ENCODE data around the gene LGR6.

DNA sequence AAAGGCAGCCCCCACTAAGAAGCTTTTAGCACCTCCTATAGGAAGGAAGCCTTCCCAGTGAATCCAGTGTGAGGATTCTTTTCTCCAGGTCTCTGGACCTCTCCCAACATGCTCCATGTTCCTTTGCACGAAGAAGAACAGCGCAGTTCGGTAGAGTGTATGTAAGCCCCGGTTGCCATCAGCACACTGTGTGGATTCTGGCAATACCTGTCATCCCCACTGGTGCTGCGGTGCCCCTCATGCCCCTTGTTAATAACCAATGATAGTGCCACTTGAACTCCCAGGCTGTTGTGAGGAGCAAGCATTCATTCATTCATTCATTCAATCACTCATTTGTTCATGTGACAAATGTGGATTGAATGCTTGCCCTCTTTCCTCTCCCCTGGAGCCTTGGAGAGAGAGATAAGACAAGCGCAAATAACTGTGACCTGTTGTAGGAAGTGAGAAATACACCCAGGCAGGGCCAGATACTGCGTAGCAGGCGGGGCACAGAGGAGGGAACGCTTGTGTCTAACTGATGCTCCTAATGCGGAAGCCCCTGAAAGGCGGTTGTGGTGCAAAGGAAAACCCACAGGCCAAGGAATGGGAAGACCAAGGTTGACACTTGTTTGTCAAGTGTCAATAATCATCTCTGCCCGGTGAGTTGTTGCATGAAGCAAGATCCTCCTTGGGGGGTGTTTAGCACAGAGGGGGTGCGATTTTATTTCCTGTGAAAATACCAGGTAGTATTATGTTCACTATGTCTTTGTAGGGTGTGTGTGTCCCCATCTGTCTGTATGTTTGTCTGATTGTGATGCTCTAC, 9.8 kb downstream of the LGR6 start:
- TF ChIP-seq POLR2AphosphoS5 (IDR thresholded peaks at IDR 0.05; ENCODE audit: low read depth, low read length) (no peak), TAF1 (IDR thresholded peaks at IDR 0.05; ENCODE audit: borderline replicate concordance, insufficient read depth, low read length) (no peak)
- TF ChIP-seq, protein P1, sequence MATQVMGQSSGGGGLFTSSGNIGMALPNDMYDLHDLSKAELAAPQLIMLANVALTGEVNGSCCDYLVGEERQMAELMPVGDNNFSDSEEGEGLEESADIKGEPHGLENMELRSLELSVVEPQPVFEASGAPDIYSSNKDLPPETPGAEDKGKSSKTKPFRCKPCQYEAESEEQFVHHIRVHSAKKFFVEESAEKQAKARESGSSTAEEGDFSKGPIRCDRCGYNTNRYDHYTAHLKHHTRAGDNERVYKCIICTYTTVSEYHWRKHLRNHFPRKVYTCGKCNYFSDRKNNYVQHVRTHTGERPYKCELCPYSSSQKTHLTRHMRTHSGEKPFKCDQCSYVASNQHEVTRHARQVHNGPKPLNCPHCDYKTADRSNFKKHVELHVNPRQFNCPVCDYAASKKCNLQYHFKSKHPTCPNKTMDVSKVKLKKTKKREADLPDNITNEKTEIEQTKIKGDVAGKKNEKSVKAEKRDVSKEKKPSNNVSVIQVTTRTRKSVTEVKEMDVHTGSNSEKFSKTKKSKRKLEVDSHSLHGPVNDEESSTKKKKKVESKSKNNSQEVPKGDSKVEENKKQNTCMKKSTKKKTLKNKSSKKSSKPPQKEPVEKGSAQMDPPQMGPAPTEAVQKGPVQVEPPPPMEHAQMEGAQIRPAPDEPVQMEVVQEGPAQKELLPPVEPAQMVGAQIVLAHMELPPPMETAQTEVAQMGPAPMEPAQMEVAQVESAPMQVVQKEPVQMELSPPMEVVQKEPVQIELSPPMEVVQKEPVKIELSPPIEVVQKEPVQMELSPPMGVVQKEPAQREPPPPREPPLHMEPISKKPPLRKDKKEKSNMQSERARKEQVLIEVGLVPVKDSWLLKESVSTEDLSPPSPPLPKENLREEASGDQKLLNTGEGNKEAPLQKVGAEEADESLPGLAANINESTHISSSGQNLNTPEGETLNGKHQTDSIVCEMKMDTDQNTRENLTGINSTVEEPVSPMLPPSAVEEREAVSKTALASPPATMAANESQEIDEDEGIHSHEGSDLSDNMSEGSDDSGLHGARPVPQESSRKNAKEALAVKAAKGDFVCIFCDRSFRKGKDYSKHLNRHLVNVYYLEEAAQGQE (IDR thresholded peaks at IDR 0.05; ENCODE audit: insufficient read depth in 1 of 2, low read depth in 2 of 2, low read length in 2 of 2) = no peak

All from PFSK-1 (cell line).